Endodermal cell (in vitro differentiated cells): ENCODE data around the gene TIGD6. TPM values are rescaled to one million over a fixed set of nuclear protein-coding genes. Genes with fewer than 3 reads are reported as not detected.

Experiments used
- DNase-seq: peaks from one replicate; pipeline ENCODE4 v3.0.0-alpha.2; 2017
- H3K27ac ChIP-seq: 2 replicates; pipeline ENCODE4 v1.5.1; 2013; ENCODE audit warnings: mild to moderate bottlenecking, low read depth, low read length, moderate library complexity
- H3K27me3 ChIP-seq: 2 replicates; pipeline ENCODE4 v1.6.1; 2013; ENCODE audit warnings: mild to moderate bottlenecking, low read length, moderate library complexity; ENCODE audit not compliant: insufficient read depth, control insufficient read depth, poor library complexity, severe bottlenecking
- H3K36me3 ChIP-seq: 2 replicates; pipeline ENCODE4 v1.7.0; 2013; ENCODE audit warnings: mild to moderate bottlenecking, low read length, moderate library complexity; ENCODE audit not compliant: control insufficient read depth, insufficient read depth
- H3K4me1 ChIP-seq: one replicate; pipeline ENCODE4 v1.7.0; 2013; ENCODE audit warnings: low read length; ENCODE audit not compliant: control insufficient read depth, insufficient read depth
- H3K4me3 ChIP-seq: 2 replicates; pipeline ENCODE4 v1.5.1; 2013; ENCODE audit warnings: mild to moderate bottlenecking, low read length, moderate library complexity
- H3K9ac ChIP-seq: 2 replicates; pipeline ENCODE4 v1.6.1; 2013; ENCODE audit warnings: mild to moderate bottlenecking, low read length, moderate library complexity; ENCODE audit not compliant: poor library complexity, severe bottlenecking; ENCODE audit errors: extremely low read depth
- H3K9me3 ChIP-seq: 2 replicates; pipeline ENCODE4 v1.6.1; 2013; ENCODE audit warnings: mild to moderate bottlenecking, low read length, moderate library complexity; ENCODE audit not compliant: control insufficient read depth
- H3K27ac Mint-ChIP-seq: 2 replicates; pipeline ENCODE4 v1.8.0; 2020; ENCODE audit warnings: mixed read lengths
- H3K27me3 Mint-ChIP-seq: 2 replicates; pipeline ENCODE4 v1.8.0; 2021; ENCODE audit warnings: mild to moderate bottlenecking, mixed read lengths; ENCODE audit not compliant: insufficient read depth
- H3K36me3 Mint-ChIP-seq: 2 replicates; pipeline ENCODE4 v1.8.0; 2020; ENCODE audit warnings: low read depth, mixed read lengths
- H3K4me1 Mint-ChIP-seq: 2 replicates; pipeline ENCODE4 v1.8.0; 2020; ENCODE audit warnings: mixed read lengths
- H3K4me3 Mint-ChIP-seq: 2 replicates; pipeline ENCODE4 v1.8.0; 2020; ENCODE audit warnings: mild to moderate bottlenecking, moderate library complexity, mixed read lengths
- H3K9me3 Mint-ChIP-seq: 2 replicates; pipeline ENCODE4 v1.8.0; 2020; ENCODE audit warnings: mild to moderate bottlenecking, mixed read lengths
- CTCF ChIP-seq: fragments of 200-600 bp; sonication (generic); conservative IDR thresholded peaks from 2 replicates; pipeline ENCODE4 v1.5.0; 2021; ENCODE audit warnings: antibody characterized with exemption, mild to moderate bottlenecking
- WGBS, 2 experiments: methylation state at CpG; one replicate each; pipeline versions ENCODE4 v1.1.5 to v1.1.7; 2013; ENCODE audit warnings: missing lambda C conversion rate in 2 of 2, mixed read lengths in 1 of 2; ENCODE audit not compliant: insufficient coverage in 1 of 2, insufficient read length in 1 of 2; 5-methylcytosine and 5-hydroxymethylcytosine counted together
- total RNA-seq, 2 donors: library from RNA; stranded (reverse); fragmentation: NEBNext Ultra II Directional in 1 of 2; extraction: Animal tissue kit (Norgen Biotek cat#: 25700) in 1 of 2; gene quantifications; 2 replicates in 1 of 2; 3 replicates in 1 of 2; pipeline ENCODE4 v1.2.1, GENCODE V29; 2021

The TIGD6 gene
- total RNA-seq, 2 donors from 2014 or later, result 3.4 to 3.8 TPM

- no peak for DNase-seq
- peaks cover 12% of the 10 kb centered on the region for H3K4me1 Mint-ChIP-seq
- no peak overlapping the region for H3K9ac ChIP-seq
- H3K4me1 ChIP-seq, result peaks cover 5% of the 10 kb centered on the region
- no peaks in the 10 kb centered on the region for H3K27me3 Mint-ChIP-seq
- TF ChIP-seq CTCF, result no peak
- H3K27me3 ChIP-seq, result no peaks in the 10 kb centered on the region
- H3K4me3 ChIP-seq, result no peak overlapping the region
- no peaks in the 10 kb centered on the region for H3K9me3 Mint-ChIP-seq
- no peaks in the 10 kb centered on the region for H3K9me3 ChIP-seq
- 88 to 92% methylated on average over 4 to 6 of the region's 6 CpGs for WGBS, 2 experiments
- no peak overlapping the region for H3K27ac Mint-ChIP-seq
- no peak overlapping the region for H3K4me3 Mint-ChIP-seq
- H3K36me3 Mint-ChIP-seq, result no peaks in the 10 kb centered on the region
- H3K36me3 ChIP-seq, result no peaks in the 10 kb centered on the region
- H3K27ac ChIP-seq, result no peak overlapping the region
Observed at GRCh38 chr5:149954798-149955197, 45.7 kb downstream of the TIGD6 start.

DNA sequence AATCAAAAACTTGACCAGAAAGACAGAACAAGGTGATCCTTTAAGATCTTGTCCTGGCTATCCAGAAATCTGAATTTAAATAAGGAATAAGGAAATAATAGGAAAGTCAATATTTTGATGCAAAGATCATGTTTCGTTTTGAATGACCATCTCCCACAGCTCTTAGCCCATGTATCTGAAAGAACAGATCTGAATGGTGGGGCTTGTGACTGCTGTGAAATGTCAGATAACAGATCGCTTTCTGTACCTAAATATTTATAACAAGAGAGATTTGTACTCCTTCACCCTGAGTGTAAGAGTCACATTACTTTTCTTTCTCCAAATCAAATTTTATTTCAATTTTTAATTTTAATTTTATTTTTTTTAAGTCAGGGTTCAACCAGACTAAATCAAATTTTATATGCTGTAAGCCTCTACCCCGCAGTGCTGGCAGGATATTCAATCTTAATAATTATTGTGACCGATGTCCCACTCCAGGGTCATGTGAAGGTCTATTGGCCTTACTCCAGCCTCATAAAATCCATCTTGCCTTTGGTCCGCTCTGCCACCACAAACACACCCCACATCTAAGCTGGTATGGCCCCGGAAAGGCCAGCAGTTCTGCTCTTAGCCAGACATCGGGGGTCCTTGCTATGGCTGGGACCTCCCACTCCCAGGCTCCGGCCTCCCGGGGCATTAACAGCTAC is 46.9 kb downstream of the TIGD6 start:
- Mint-ChIP-seq H3K4me1 (peaks cover 6% of the 10 kb centered on the region), H3K27ac (no peak overlapping the region), H3K9me3 (no peaks in the 10 kb centered on the region), H3K27me3 (no peaks in the 10 kb centered on the region), H3K4me3 (no peak overlapping the region), H3K36me3 (no peaks in the 10 kb centered on the region)
- TF ChIP-seq CTCF, result no peak
- Histone ChIP-seq H3K9ac (no peak overlapping the region), H3K27ac (no peak overlapping the region), H3K9me3 (no peaks in the 10 kb centered on the region), H3K4me3 (no peak overlapping the region), H3K36me3 (no peaks in the 10 kb centered on the region), H3K27me3 (no peaks in the 10 kb centered on the region), H3K4me1 (no peaks in the 10 kb centered on the region)
- WGBS, 2 experiments, result 93 to 94% methylated on average over 4 to 9 of the region's 9 CpGs
- no peak for DNase-seq

- H3K27ac Mint-ChIP-seq, result peak overlapping the region; percentile 54
Observed at GRCh38 chr5:149951138-149951749, 49.2 kb downstream of the TIGD6 start.

More at GRCh38 chr5:149951138-149951749, 49.2 kb downstream of the TIGD6 start:
- WGBS, 2 experiments, result 82 to 88% methylated on average over 4 to 6 of the region's 6 CpGs
- no peak overlapping the region for H3K4me3 ChIP-seq
- Mint-ChIP-seq H3K36me3 (no peaks in the 10 kb centered on the region), H3K4me1 (peaks cover 6% of the 10 kb centered on the region), H3K4me3 (no peak overlapping the region), H3K27me3 (no peaks in the 10 kb centered on the region), H3K9me3 (no peaks in the 10 kb centered on the region)
- H3K27ac ChIP-seq, result no peak overlapping the region
- no peaks in the 10 kb centered on the region for H3K4me1 ChIP-seq
- peak; percentile 70 for TF ChIP-seq CTCF
- H3K9ac ChIP-seq, result no peak overlapping the region
- H3K27me3 ChIP-seq, result no peaks in the 10 kb centered on the region
- no peaks in the 10 kb centered on the region for H3K36me3 ChIP-seq
- H3K9me3 ChIP-seq, result no peaks in the 10 kb centered on the region
- DNase-seq, result peak; percentile 55
